CD14-positive monocyte (primary cell): ENCODE data around the gene AQP3. TPM values are rescaled to one million over a fixed set of nuclear protein-coding genes. Genes with fewer than 3 reads are reported as not detected.

ENCODE experiments used
- DNase-seq, 3 donors: peaks; one replicate each; pipeline ENCODE4 v3.0.0-alpha.2; 2011 to 2022
- H2AFZ ChIP-seq: 2 replicates; pipeline ENCODE4 v1.6.0; 2012; ENCODE audit warnings: mild to moderate bottlenecking, low read depth, low read length, inconsistent platforms; ENCODE audit not compliant: insufficient read depth, poor library complexity, severe bottlenecking
- H3K27ac ChIP-seq, 2 donors: 1 replicate in 1 of 2; 2 replicates in 1 of 2; pipeline ENCODE4 v1.5.1; 2012 to 2013; ENCODE audit warnings: low read length in 2 of 2, control low read depth in 1 of 2, inconsistent platforms in 1 of 2, low read depth in 1 of 2, mild to moderate bottlenecking in 1 of 2
- H3K27me3 ChIP-seq, 2 donors: one replicate each; pipeline versions ENCODE4 v1.6.0 to v1.6.1; 2011 to 2013; ENCODE audit warnings: low read length in 2 of 2; ENCODE audit not compliant: control insufficient read depth in 2 of 2, insufficient read depth in 2 of 2
- H3K36me3 ChIP-seq, 2 donors: replicated peaks in 1 of 2; 1 replicate in 1 of 2; 2 replicates in 1 of 2; pipeline versions ENCODE4 v1.5.1 to v1.6.1; 2012 to 2013; ENCODE audit warnings: low read length in 2 of 2, control low read depth in 1 of 2, inconsistent platforms in 1 of 2, mild to moderate bottlenecking in 1 of 2; ENCODE audit not compliant: insufficient read depth in 2 of 2, control insufficient read depth in 1 of 2
- H3K4me1 ChIP-seq, 2 donors: 1 replicate in 1 of 2; 2 replicates in 1 of 2; pipeline versions ENCODE4 v1.5.1 to v1.6.1; 2012 to 2013; ENCODE audit warnings: low read length in 2 of 2, control low read depth in 1 of 2, inconsistent platforms in 1 of 2, mild to moderate bottlenecking in 1 of 2, moderate library complexity in 1 of 2; ENCODE audit not compliant: insufficient read depth in 2 of 2, control insufficient read depth in 1 of 2
- H3K4me2 ChIP-seq: replicated peaks from 2 replicates; pipeline ENCODE3; 2012; ENCODE audit warnings: low read length, moderate library complexity, mild to moderate bottlenecking; ENCODE audit not compliant: poor library complexity, severe bottlenecking; ENCODE audit errors: extremely low read depth
- H3K4me3 ChIP-seq, 3 experiments: fragments of 200-600 bp in 1 of 3; sonication (generic) in 1 of 3; replicated peaks in 1 of 3; 1 replicate in 2 of 3; 2 replicates in 1 of 3; pipeline ENCODE4 v1.5.1; 2011 to 2013; ENCODE audit warnings: low read length in 3 of 3, mild to moderate bottlenecking in 3 of 3, control low read depth in 2 of 3, low read depth in 2 of 3, inconsistent platforms in 1 of 3, moderate library complexity in 1 of 3
- H3K79me2 ChIP-seq: 2 replicates; pipeline ENCODE4 v1.6.0; 2012; ENCODE audit warnings: mild to moderate bottlenecking, control low read depth, inconsistent platforms, low read length, moderate library complexity; ENCODE audit not compliant: insufficient read depth
- H3K9ac ChIP-seq: 2 replicates; pipeline ENCODE4 v1.6.0; 2017; ENCODE audit warnings: low read length, mild to moderate bottlenecking; ENCODE audit not compliant: insufficient read depth, poor library complexity, severe bottlenecking
- H3K9me3 ChIP-seq, 2 donors: replicated peaks in 1 of 2; 1 replicate in 1 of 2; 2 replicates in 1 of 2; pipeline versions ENCODE4 v1.5.1 to v1.6.1; 2012 to 2013; ENCODE audit warnings: low read length in 2 of 2, control low read depth in 1 of 2; ENCODE audit not compliant: control insufficient read depth in 1 of 2, insufficient read depth in 1 of 2
- H4K20me1 ChIP-seq: 2 replicates; pipeline ENCODE4 v1.6.0; 2012; ENCODE audit warnings: mild to moderate bottlenecking, low read length, control low read depth, moderate library complexity; ENCODE audit not compliant: insufficient read depth
- H3K27ac Mint-ChIP-seq, 7 donors: one replicate each; pipeline ENCODE4 v1.8.0; 2020; ENCODE audit warnings: mild to moderate bottlenecking in 7 of 7, mixed read lengths in 7 of 7, moderate library complexity in 6 of 7, inconsistent platforms in 2 of 7
- H3K27me3 Mint-ChIP-seq, 3 donors: one replicate each; pipeline ENCODE4 v1.8.0; 2021 to 2022; ENCODE audit warnings: low read depth in 3 of 3, mild to moderate bottlenecking in 3 of 3, mixed read lengths in 3 of 3, moderate library complexity in 3 of 3, inconsistent platforms in 1 of 3
- H3K36me3 Mint-ChIP-seq, 2 donors: one replicate each; pipeline ENCODE4 v1.8.0; 2020; ENCODE audit warnings: mixed read lengths in 2 of 2, inconsistent platforms in 1 of 2, mild to moderate bottlenecking in 1 of 2
- H3K4me1 Mint-ChIP-seq: one replicate; pipeline ENCODE4 v1.8.0; 2020; ENCODE audit warnings: mild to moderate bottlenecking, mixed read lengths
- H3K4me3 Mint-ChIP-seq, 2 donors: one replicate each; pipeline ENCODE4 v1.8.0; 2020; ENCODE audit warnings: mild to moderate bottlenecking in 2 of 2, mixed read lengths in 2 of 2, moderate library complexity in 1 of 2
- H3K9me3 Mint-ChIP-seq, 7 donors: one replicate each; pipeline ENCODE4 v1.8.0; 2020 to 2022; ENCODE audit warnings: mixed read lengths in 7 of 7, mild to moderate bottlenecking in 6 of 7, moderate library complexity in 6 of 7, inconsistent platforms in 2 of 7
- WGBS: methylation state at CpG from one replicate; pipeline ENCODE4 v1.1.5; 2013; ENCODE audit warnings: missing lambda C conversion rate; ENCODE audit not compliant: insufficient coverage; 5-methylcytosine and 5-hydroxymethylcytosine counted together
- intact Hi-C, 2 donors: fragments of 100-400 bp; cut with micrococcal nuclease; formaldehyde crosslinking; loops; one replicate each; pipeline versions ENCODE4 v1.15.0 to v1.15.1; 2023
- polyA plus RNA-seq, 3 donors: library from polyadenylated mRNA; depleted of rRNA in 1 of 3; unstranded in 2 of 3; stranded (reverse) in 1 of 3; fragments of 300-500 nt in 2 of 3; fragments of >200 nt in 1 of 3; fragmentation: Illumina TruSeq in 2 of 3; gene quantifications; 1 replicate in 2 of 3; 2 replicates in 1 of 3; pipeline ENCODE4 v1.2.3, GENCODE V29; 2012 to 2021
- TF ChIP-seq, protein P1 (sequence below): fragments of 200-600 bp; IDR thresholded peaks from one replicate; pipeline ENCODE4 v1.8.0; 2022; ENCODE audit warnings: antibody characterized with exemption, mild to moderate bottlenecking

The AQP3 gene
- polyA plus RNA-seq, 3 donors = 0.39 to 0.70 (median 0.63) TPM

DNA sequence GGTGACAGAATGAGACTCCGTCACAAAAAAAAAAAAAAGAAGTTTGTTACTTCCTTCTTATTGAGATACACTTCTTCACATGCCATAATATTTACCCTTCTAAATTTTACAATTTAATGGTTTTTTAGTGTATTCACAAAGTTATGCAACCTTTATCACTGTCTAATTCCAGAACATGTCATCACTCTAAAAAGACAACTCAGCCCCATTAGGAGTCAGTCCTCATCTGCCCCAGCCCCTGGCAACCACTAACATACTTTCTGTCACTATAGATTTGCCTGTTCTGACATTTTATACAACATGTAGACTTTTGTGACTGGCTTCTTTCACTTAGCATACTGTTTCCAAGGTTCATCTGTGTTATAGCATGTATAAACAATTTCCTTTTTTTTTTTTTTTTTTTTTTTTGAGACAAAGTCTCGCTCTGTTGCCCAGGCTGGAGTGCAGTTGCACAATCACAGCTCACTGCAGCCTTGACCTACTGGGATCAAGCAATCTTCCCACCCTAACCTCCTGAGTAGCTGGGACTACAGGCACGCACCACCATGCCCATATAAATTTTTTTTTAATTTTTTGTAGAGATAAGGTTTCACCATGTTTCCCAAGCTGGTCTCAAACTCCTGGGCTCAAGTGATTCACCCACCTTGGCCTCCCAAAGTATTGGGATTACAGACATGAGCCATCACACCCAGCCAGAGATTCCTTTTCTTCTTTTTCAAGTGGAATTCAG, 18.0 kb downstream of the AQP3 start:
- H3K36me3 ChIP-seq = no peaks in the 10 kb centered on the region
- no peaks in the 10 kb centered on the region for H3K36me3 Mint-ChIP-seq
- no peak for DNase-seq
- no peaks in the 10 kb centered on the region for H4K20me1 ChIP-seq
- no peak overlapping the region for H3K9ac ChIP-seq
- H3K79me2 ChIP-seq = no peaks in the 10 kb centered on the region
- TF ChIP-seq, protein P1, sequence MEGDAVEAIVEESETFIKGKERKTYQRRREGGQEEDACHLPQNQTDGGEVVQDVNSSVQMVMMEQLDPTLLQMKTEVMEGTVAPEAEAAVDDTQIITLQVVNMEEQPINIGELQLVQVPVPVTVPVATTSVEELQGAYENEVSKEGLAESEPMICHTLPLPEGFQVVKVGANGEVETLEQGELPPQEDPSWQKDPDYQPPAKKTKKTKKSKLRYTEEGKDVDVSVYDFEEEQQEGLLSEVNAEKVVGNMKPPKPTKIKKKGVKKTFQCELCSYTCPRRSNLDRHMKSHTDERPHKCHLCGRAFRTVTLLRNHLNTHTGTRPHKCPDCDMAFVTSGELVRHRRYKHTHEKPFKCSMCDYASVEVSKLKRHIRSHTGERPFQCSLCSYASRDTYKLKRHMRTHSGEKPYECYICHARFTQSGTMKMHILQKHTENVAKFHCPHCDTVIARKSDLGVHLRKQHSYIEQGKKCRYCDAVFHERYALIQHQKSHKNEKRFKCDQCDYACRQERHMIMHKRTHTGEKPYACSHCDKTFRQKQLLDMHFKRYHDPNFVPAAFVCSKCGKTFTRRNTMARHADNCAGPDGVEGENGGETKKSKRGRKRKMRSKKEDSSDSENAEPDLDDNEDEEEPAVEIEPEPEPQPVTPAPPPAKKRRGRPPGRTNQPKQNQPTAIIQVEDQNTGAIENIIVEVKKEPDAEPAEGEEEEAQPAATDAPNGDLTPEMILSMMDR = no peak
- no peaks in the 10 kb centered on the region for H3K27me3 ChIP-seq
- H3K9me3 ChIP-seq = no peaks in the 10 kb centered on the region
- intact Hi-C loops = no loop called here
- WGBS = no CpG with 5 or more reads among the region's 3 CpGs
- H3K4me3 Mint-ChIP-seq = no peak overlapping the region
- no peak overlapping the region for H3K4me3 ChIP-seq
- H2AFZ ChIP-seq = no peak overlapping the region
- H3K4me2 ChIP-seq = no peak overlapping the region
- no peaks in the 10 kb centered on the region for H3K4me1 ChIP-seq
- peaks cover 0 to 2% (median 1%) of the 10 kb centered on the region in 3 donors for H3K27me3 Mint-ChIP-seq
- H3K4me1 Mint-ChIP-seq = peaks cover 5% of the 10 kb centered on the region
- peak overlapping the region in 1 of 7 donors; percentile 52 for H3K27ac Mint-ChIP-seq
- no peak overlapping the region for H3K27ac ChIP-seq
- H3K9me3 Mint-ChIP-seq = peaks cover 0 to 3% (median 0%) of the 10 kb centered on the region in 7 donors

DNA sequence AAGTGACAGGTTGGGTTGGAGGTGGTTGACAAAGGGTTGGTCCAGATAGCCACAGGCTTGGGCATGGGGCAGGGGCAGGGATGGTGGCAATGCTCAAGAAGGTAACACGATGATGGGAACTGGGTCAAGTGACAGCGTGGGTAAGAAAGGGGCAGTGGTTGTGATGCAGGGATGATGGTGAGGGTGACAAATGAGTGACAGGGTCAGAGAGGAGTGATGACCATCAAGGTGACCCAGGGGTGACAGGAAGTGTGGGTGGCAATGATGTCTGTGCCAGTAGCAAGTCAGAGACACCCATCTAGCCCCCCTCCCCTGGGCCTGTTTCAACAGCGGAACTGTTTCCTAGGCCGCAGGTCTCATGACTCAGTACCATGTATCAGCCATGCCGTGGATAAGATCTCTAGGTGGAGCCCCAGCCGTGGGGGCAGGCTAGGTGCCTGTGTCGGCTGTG, 20.5 kb downstream of the AQP3 start:
- intact Hi-C loops = no loop called here
- Histone ChIP-seq H3K27ac (no peak overlapping the region), H3K79me2 (no peaks in the 10 kb centered on the region), H4K20me1 (no peaks in the 10 kb centered on the region), H2AFZ (no peak overlapping the region), H3K27me3 (no peaks in the 10 kb centered on the region), H3K4me1 (no peaks in the 10 kb centered on the region), H3K9me3 (no peaks in the 10 kb centered on the region), H3K4me3 (no peak overlapping the region), H3K9ac (no peak overlapping the region), H3K36me3 (no peaks in the 10 kb centered on the region), H3K4me2 (no peak overlapping the region)
- Mint-ChIP-seq H3K4me3 (no peak overlapping the region), H3K27me3 (peaks cover 0 to 2% (median 1%) of the 10 kb centered on the region in 3 donors), H3K36me3 (no peaks in the 10 kb centered on the region), H3K27ac (no peak overlapping the region), H3K9me3 (peaks cover 0 to 3% (median 0%) of the 10 kb centered on the region in 7 donors), H3K4me1 (peaks cover 5% of the 10 kb centered on the region)
- WGBS = 92% methylated on average over 7 of the region's 7 CpGs
- TF ChIP-seq, protein P1 = no peak
- no peak for DNase-seq
